Measurements from ENCODE around the gene GRHL3.

GRHL3 gene

DNA sequence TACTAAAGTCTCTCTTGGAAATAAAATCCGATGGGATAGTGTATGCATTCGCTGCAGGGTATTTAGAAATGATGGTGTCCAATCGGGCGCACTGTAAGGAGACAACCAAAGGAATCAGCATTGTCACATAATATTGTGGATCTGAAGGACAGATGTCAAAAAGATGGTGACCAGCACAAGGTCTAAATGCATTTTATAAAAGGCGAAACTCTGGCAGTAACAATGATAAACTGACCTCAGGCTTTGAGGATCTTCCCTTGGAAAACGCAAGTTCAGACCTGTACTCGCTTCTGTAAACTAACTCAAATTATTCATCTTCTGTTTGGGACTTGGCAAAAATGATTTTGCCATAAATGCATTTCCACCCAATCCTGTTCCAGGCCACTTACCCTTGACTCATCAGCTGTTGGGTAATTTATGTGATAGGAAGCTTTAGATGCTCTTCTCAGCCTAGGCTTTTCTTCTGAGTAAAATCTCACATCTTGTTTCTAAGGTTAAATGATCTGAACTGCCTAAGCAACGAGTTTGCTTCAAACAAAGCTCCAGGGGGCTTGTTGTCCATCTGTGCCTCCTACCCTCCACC, 60.7 kb downstream of the GRHL3 start:
- DNase-seq, result peak; percentile 1

- no peak for DNase-seq
Measured at GRCh38 chr1:24380508-24380907, 61.4 kb downstream of the GRHL3 start.

GRCh38 chr1:24381256-24381655, 62.1 kb downstream of the GRHL3 start:
- no peak for DNase-seq

DNA sequence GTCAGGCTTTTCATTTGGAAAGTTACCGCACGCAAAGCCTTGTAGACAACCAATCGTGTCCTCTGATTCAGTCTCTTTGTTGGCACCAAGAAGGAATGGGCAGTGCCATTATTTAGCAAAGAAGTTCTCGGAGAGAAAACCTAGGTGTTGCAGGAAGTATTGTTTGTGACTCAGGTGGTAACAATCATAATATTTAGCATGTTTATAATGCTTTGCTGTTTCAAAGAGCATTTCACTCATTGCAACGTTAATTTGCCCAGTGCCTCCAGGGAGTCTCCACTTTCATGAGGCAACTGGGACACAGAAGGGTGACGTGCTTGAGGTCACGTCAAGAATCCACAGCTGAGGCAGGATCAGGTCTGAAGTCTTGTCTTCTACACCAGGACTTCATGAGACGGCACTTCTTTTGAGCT, 63.0 kb downstream of the GRHL3 start:
- no peak for DNase-seq

DNA sequence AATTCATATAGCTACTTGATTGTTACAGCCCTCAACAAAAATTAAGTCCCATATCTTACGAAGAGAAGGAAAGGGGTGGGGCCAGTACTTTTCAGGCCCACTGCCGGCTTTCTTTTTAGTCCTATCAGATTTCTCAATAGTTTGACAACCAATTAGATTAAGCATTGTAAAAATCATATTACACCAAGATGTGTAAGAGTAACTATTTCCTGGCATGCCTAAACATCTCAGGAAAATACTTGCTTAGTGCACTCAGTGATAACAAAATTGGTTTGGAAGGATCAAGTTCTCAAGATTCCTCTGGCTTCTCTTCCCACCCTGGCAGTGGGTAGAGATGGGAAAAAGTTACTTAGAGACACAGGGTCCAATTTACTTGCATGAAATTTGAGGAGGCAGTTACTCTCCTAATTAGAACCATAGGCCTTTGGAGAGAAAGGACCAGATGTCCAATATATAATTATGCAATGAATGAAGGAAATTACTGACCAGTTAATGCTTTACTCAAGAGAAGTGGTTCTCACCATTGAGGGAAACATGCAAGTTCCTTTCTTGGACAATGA, 64.3 kb downstream of the GRHL3 start:
- DNase-seq, result no peak

GRCh38 chr1:24384251-24385090, 65.3 kb downstream of the GRHL3 start:
- DNase-seq, result peak; percentile 59

DNA sequence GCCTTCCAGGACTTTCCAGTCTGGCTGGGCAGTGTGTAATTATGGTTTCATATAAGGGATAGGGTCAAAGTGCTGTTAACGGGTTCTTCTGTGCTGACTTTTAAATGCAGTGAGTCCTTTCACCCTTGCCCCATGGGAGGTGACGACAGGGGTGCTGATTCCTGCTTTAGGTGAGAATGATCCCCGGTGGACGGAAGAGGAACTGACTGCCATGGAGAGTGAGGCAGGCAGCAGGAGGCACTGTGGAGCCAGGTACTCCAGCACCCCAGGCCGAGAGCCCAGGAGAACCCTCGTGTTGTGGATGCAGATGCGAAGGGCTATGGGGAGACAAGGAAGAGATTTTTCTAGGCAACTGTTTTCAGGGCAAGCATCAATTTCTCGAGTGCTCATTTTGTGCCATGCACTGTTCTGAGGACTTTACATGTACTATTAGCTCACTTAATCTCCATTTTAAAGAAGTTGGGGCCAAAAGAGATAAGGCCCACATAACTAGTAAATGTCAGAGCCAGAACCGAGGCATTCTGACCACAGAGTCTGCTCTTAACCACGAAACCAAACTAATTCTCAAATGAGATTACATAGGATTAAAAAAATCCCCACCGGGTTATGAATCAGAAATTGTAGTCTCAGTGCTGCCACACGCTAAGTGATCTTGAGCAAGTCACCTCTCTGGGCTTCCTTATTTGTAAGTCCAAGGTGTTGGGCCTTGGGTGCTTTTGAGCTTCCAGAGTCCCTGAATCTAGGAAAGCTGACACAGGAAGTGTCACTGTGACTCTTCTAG, 66.2 kb downstream of the GRHL3 start:
- peak; percentile 57 for DNase-seq

DNA sequence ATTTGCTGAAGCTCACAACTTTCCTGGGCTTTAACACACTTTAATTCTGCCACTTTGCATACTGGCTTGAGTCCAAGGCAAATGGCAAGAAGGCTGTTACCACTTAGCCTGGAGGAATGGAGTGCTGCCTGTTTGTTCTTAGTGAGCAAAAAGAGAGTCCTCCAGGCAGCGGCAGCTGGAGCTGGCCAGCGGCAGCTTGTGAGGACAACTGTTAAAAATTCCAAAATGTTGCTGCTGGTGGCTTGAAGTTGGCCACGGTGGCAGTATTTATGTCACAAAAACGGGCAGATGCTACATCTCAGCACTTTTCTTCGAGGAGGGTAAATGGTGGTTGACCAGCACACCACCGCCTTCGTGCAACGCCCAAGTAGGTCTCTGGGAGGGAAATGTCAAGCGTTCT, 67.1 kb downstream of the GRHL3 start:
- DNase-seq, result no peak

DNA sequence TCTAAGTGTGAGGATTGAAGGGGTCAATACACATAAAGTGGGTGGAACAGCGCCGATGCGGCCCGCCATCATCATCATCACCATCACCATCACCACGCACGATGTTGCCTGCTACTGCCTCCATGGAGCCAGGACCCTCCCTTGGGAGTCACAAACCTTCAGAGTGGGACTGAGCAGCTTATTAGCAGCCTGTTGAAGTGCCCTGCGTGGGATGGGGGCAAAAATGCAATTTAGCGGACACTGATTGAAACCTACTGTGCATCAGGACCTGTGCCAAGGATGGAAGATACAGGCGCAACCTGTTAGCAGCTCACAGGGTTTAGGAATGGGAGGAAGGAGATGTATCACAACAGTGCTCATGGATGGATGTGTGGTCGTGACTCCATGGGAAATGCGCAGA, 67.8 kb downstream of the GRHL3 start:
- no peak for DNase-seq

DNA sequence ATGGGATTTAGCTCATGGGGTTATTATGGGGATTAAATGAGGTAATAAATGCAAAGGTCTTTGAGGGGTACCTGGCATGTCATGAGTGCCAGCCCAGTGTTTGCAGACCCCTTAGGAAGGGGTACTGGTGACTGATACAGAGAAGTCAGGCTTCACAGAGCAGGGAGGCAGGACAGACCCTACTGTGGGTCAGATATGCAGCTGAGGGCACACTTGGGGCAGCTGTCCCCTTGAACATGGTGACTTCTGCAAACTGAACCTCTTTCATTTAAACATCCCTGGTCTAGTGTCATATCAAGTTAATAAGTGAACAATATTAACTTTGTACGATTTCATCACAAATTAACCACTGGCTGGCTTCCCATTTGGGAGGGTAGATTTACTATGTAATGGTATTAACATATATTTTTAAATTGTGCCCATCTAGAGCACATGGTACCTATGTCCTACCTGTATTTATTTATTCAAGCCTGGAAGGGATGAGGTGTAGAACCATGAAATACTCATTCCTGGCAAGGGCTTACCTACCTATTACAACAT, 68.5 kb downstream of the GRHL3 start:
- DNase-seq, result no peak

DNA sequence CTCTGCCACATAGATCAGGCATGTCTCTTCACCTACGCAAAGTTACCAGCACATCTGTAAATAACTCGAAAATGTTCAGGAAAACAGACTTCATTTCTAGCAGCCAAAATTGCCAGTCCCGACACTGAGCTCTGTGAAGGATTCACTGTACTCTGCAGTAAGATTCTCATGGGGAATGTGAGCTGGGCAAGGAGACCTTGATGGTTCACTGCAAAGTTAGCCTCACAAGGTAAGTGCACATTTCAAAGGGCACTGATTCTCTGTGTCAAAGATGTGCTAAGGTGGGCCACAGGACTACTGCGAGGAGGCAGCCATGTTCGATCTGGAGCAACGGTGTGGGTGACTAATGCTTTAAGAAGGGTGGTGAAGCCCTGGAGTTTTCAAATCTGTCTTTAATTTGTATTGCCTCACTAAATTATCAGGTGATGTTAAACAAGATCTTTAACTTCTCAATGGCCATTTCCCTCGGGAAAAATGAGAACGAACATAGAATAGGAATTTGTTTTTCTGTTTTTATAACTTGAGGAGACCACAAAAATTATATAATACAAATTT, 69.3 kb downstream of the GRHL3 start:
- DNase-seq, result no peak

GRCh38 chr1:24389231-24389678, 70.1 kb downstream of the GRHL3 start:
- DNase-seq, result no peak

DNA sequence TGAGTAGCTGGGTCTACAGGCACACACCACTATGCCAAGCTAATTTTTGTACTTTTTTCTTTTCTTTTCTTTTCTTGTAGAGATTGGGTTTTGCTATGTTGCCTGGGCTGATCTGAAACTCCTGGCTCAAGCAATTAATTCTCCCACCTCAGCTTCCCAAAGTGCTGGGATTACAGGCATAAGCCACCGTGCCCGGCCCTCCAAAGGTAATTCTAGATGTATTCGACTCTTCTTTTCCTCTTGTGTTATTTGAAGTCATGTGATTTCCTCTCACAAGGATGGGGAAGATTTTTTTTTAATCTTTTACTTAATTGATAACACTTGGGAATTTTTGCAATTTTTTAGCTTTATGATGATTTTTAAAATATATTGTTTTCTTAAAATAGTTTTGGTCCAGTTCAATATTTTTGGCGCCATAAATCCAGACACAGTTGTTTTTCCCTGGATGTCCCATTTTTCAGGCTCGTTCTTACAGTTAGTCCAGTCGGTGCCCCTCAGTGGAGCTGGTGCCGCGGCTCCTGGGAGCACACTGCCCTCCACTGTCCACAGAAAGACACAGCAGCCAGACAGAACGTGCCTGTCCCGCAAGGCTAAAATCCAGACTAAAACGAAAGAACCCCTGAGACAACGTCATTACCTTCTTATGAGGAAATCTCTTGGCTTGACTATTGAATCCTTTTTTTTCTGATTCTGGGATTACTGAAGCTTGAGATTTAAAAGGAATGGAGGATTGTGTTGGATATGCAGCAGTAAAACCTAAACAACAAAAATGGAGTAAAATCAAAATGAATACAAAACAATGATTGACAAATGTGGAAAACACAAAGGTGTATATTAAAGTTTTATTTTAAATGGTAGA, 72.0 kb downstream of the GRHL3 start:
- peak; percentile 62 for DNase-seq

DNA sequence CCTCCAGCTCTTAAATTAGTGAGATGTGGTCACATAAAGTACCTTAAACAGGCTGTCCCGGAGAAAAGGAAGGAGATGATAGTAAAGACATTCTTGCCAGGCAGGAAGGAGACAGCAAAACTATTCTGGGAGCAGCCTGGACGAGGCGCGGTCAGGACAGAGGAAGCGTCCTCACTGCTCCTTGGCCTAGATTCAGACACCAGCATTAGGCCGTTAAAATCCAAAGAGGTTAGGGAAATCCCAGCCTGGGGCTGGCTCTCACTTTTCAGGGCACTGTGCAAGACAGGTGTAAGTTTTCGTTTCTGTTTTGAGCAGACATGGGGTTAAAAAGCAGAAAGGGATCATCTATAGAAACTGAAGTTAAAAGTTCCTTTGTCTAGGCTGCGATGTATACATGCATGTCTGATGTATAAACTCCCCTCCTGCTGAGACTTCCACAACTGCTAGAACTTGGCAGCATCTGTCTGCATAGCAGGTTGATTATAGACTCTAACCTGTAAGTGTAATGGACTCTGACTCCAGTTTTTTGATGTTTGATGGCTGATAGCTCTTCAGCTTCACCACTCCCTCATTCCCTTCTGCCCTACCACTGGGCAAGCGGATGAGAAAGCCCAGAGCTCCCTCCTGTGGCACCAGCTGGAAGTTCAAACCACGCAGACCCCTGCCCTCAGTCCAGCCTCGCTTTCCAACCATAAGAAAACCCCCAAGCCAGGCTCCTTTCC, 72.9 kb downstream of the GRHL3 start:
- peak; percentile 36 for DNase-seq

DNA sequence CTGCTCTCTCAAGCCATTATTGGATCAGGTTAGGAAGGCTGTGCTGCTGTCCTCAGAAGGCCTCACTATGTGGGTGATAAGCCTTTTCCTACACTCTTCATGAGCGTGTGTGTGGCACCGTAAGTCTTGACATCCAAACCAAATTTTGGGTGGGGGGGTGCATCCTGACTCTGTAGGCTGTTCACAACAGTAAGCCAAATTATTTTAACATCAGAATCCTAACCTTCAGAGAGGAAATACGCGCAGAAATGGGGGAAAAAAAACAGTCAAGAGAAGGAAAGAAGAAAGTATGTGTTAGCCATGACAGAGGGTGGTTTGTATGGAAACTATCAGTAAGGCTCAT, 73.4 kb downstream of the GRHL3 start:
- DNase-seq, result no peak

DNA sequence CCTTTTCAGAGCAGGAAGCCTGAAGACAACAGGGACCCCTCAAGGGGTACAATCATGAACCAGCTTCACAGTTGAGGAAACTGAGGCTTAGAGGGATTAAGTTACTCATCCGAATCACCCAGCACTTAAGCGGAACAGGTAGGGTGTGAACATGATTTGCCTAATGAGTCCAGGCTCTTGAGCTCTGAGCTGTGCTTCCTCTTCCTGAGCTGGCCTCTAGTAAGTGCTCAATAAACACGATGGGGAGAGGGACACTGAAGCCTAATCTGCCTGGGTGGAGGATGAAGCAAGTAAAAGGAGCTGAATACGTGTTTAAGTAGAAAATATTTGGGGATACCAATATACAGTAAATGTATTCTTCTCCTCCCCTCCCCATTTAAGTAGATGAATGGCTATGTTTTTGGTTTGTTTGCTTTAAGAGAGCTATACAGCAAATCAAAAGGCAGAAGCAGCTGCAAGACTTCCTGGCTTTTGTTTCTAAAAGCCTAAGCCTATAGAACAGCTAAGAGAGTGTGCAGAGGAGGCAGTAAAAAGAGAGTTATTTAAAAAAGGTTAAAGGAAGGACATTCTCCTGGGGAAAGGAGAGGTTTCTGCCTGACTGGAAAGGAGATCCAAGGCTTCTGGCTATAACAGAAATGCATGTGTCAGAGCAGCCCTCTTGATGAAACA, 74.0 kb downstream of the GRHL3 start:
- DNase-seq, result peak; percentile 21

- no peak for DNase-seq
Measured at GRCh38 chr1:24393892-24394291, 74.7 kb downstream of the GRHL3 start.

DNA sequence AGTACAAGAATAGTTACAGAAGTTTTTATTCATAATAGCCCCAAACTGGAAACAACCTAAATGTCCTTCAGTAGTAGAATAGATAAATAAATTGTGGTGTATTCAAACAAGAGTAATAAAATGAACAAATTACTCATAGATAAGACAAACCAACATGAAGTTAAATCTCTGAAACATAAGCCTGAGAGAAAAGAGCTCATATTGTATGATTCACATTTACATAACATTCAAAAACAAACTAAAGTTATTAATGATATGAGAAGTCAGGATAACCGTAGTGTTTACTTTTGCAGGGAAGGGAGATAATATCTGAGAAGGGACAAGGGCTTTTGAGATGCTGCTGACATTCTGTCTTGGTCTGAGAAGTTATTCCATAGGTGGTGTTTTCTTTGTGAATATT, 80.9 kb downstream of the GRHL3 start:
- no peak for DNase-seq

DNA sequence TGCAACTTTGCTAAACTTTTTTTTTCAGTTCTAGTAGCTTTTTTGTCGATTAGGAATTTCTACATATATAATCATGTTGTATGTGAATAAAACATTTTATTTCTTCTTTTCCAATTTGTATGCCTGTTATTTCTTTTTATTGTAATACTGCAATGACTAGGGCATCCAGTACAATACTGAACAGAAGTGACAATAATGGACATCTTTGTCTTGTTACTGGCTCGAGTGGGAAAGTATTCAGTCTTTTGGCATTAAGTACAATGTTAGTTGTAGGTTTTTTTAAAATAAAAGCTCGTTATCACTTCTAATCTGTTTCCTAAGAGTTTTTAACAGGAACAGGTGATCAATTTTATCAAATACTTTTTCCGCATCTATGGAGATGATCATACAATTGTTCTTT, 84.6 kb downstream of the GRHL3 start:
- DNase-seq, result no peak
